Tongue (tissue), 2 donors: ENCODE measurements around the gene AKIRIN1. TPM values are rescaled to one million over a fixed set of nuclear protein-coding genes. Genes with fewer than 3 reads are reported as not detected.
"Not testable (repeated sequence)": the region's sequence is repeated elsewhere in the genome, so short reads cannot be mapped to it uniquely, and the experiment has no call there.

Experiments
- DNase-seq: peaks from one replicate; pipeline ENCODE4 v3.0.0-alpha.2; 2015
- total RNA-seq: library from RNA; depleted of rRNA; stranded (reverse); fragments of >200 nt; gene quantifications from one replicate; pipeline ENCODE4 v1.2.3, GENCODE V29; 2014

Gene AKIRIN1, protein sequence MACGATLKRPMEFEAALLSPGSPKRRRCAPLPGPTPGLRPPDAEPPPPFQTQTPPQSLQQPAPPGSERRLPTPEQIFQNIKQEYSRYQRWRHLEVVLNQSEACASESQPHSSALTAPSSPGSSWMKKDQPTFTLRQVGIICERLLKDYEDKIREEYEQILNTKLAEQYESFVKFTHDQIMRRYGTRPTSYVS
- total RNA-seq = 21.1 TPM

DNA sequence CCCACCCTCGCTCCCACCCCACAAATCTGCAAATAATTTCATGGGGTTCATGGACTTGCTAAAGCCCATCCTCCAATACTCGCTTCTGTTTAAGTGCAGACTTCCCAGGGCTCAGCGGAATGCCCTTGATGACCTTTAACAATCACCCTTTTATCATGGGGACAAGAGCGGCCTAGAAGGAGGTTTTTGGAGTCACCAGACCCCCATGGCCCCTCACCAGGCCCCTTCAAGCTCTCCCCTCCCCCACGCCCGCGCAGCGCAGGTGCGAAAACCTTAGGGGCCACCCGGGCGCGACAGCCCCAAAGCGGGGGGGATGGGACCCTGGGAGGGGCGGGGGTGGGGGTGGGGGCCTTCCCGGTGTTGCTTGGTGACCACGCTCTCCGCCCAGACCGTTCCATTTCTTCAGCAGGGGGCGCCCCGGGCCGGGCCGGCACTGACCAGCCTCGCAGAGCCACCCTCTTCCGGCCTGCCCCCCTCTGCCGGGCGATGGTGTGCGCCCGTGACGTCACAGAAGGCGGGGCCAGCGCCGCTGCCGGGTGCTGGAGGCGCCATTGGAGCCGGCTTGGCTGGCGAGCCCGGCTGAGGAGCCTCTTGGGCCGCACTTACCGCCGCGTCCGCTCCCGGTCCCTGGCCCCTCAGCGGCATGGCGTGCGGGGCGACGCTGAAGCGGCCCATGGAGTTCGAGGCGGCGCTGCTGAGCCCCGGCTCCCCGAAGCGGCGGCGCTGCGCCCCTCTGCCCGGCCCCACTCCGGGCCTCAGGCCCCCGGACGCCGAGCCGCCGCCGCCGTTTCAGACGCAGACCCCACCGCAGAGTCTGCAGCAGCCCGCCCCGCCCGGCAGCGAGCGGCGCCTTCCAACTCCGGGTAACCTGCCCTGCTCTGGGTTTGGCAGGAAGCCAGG is at the start of gene AKIRIN1:
Gene AKIRIN1 (plus strand): TSS at position 539 of the 900 bp plus-strand sequence. CDS start 105 bp downstream, at position 644.
- DNase-seq = peak; percentile 98

DNA sequence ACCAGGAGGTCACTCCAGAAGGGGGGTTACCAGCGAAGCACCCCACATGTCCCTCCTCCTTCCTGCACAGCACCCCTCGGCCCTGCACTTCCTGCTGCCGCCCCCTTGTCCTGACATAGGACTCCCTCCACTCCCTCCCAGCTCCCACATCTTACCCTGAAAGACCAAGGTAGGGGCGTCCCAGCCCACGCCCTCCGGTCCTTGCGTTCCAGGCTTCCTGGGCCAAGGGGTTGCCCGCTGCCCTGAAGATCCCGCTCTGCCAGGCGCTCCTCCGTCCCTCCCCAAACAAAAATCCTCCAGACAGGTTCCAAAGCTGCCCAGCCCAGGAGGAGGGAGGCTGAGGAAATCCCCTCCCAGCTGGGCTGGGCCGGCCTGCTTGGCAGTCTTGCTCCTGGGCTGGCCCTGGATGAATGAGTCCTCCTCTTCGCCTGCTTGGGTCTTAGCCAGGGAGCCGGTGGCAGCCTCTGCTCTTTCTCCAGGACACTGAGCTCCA is 49.5 kb upstream of the AKIRIN1 start, which contains the start of gene RHBDL2:
Gene RHBDL2 (minus strand): TSS at position 304 of the 493 bp plus-strand sequence. CDS start 22,618 bp downstream, outside the sequence.
- peak; percentile 70 for DNase-seq

DNA sequence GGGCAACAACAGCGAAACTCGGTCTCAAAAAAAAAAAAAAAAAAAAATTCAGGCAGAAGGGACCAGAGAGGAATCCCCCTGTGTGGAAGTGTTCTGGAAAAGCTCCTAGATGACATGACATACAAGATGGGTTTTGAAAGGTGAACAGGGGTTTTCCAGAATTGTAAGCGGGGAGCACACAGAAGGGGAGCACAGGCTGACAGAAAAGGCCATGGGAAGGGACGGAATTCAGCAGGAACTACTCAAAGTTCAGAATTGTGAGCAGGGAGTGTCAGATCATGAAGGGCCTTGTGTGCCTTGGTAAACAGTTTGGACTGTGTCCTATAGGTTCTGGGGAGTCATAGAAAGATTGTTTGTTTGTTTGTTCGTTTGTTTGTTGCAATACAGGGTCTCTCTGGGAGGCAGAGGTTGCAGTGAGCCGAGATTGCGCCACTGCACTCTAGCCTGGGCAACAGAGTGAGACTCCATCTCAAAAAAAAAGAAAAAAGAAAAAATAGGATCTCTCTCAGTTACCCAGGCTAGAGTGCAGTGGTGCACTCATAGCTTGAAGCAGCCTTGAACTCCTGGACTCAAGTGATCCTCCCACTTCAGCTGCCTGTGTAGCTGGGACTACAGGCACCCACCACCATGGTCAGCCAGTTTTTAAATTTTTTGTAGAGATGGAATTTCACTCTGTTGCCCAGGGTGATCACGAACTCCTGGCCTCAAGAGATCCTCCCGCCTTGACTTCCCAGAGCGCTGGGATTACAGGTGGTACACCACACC is 48.2 kb upstream of the AKIRIN1 start:
- DNase-seq = no peak

DNA sequence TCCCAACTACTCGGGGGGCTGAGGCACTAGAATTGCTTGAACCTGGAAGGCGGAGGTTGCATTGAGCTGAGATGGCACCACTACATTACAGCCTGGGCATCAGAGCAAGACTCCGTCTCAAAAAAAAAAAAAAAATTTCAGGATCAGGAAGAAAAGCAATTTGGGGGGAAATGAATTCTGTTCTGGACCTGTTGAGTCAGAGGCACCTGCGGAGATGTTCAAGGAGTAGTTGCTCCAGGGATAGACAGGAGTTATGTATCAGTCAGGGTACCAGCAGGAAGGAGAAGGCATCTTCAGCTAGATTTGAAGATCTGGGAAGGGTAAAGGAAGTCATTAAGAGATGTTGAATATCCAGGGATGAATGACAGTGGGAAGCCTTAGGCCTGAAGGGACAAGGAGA is 46.5 kb upstream of the AKIRIN1 start:
- DNase-seq = no peak

DNA sequence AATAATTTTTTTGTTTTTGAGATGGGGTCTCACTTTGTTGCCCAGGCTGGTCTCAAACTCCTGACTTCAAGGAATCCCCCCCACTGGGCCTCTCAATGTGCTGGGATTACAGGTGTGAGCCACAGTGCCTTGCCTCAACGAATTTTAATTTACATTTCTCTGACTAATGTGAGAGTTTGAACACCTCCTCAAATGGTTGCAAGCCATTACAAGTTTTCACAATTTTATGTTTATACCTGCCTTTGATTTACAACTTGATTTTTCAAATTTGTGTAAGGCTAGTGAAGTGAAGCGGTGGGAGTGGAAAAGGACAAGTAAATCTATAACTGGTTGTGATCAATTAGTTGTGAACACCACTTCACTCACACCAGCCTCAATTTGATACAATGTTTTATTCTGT is 40.5 kb upstream of the AKIRIN1 start:
- no peak for DNase-seq

DNA sequence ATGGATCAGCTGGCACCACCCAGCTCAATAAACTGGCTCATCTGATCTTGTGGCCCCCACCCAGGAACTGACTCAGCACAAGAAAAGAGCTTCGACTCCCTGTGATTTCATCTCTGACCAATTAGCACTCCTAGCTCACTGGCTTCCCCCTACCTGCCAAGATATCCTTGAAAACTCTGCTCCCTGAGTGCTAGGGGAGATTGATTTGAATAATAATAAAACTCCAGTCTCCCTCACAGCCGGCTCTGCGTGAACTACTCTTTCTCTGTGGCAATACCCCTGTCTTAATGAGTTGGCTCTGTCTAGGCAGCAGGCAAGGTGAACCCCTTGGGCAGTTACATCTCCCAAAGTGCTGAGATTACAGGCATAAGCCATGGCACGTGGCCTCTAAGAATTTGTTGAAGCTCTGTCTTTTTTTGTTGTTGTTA is 37.6 kb upstream of the AKIRIN1 start:
- no peak for DNase-seq

DNA sequence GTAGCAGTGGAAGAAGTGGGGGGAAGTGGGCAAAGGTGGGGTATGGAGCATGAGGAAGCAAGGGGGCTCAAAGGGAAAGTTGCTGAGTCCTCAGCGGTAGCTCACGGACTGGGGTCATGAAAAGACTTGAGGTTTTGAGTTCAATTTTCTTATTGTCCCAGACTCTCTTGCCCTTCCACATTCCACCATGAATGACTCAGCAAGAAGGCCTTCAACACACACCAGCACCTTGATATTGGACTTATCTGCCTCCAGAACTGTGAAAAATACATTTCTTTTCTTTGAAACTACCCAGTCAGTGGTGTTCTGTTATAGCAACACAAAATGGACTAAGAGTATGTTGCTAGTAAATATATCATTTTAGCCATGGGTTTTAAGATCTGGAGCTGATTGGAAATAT is 32.1 kb upstream of the AKIRIN1 start:
- no peak for DNase-seq

DNA sequence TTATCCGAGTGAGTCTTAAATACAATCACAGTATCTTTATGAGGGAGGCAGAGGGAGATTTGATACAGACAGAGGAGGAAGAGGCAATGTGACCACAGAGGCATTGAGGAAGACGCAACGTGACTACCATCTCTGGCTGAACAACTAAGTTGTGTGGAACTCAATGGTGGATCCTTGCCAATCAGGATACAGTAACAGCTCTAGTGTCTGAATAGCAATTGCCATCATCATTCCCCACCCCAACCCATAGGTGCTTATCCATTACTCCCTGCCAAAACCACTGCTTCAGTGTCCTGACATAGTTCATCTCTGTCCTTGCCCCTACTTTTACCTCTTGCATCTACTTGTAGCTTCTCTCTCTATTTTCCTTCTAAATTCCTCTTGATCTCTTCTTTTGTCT is 29.0 kb upstream of the AKIRIN1 start:
- DNase-seq = no peak

DNA sequence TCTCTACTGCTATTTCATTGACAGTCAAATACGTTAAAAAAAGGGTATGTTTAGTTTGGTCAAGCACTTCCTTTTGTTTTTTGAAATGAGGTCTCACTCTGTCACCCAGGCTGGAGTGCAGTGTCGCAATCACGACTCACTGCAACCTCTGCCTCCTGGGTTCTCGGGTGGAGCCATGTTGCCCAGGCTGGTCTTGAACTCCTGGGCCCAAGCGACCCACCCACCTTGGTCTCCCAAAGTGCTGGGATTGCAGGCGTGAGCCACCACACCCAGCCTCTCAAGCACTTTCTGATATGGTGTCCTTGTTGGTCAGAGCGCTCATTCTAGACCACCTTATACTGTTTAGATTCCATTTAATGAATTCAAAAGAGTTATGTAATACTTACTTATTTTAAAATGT is 28.5 kb upstream of the AKIRIN1 start:
- DNase-seq = no peak

DNA sequence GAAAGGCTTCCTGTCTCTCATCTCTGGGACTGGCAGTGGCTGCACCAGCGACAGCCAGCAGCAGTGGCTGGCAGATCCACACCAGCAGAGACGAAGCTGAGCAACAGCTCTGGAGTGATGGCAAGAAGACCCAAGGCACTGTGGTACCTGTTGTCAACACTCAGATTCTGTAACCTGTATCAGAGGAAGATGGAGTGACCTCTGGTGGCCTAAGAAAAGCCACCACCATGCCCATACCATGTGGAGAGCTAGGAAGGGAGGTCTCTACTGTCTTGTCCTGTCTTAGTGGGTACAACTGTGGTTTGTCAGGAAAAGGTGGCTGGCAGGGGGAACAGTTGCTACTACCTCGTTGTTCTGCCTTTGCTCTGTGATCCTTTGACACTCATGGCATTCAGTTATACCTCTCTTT is 26.9 kb upstream of the AKIRIN1 start:
- DNase-seq = no peak

DNA sequence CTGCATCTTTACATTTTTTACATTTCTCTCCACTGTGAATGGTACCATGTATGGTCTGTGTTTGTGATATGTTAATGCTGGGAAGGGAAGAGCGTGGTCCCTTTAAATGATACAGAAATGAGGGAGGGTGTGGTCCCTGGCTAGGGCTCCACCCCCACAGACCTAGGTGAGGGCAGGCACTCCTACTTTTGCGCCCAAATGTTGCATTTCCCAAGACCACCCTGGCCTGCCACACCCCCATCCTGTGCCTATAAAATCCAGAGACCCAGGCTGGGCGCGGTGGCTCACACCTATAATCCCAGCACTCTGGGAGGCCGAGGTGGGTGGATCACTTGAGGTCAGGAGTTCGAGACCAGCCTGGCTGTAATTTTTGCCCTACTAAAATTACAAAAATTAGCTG is 17.9 kb upstream of the AKIRIN1 start:
- DNase-seq = not testable (repeated sequence)

DNA sequence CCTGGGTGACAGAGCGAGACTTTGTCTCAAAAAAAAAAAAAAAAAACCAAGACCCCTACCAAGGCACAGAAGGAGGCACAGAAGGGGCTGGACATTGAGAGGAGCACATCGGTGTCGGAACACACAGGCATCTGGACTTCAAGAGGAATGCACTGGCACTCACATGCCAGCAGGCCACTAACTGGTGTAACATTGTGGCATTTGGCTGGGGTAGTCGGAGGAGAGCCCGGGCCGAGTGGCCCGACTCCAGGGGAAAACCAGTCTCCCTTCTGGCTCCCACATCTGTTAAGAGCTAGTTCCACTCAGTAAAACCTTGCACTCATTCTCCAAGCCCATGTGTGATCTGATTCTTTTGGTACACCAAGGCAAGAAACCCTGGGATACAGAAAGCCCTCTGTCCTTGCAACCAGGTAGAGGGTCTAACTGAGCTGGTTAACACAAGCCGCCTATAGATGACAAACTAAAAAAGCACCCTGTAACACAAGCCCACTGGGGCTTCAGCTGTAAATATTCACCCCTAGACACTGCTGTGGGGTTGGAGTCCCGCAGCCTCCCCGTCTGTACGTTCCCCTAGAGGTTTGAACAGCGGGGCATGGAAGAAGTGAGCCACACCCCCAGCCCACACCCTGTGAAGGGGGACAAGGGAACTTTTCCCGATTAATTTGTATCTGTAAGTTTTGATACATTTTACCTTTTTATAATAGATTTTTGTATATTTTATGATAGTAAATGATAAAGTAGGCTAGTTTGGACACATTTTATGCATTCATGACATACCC is 17.2 kb upstream of the AKIRIN1 start:
- DNase-seq = no peak

DNA sequence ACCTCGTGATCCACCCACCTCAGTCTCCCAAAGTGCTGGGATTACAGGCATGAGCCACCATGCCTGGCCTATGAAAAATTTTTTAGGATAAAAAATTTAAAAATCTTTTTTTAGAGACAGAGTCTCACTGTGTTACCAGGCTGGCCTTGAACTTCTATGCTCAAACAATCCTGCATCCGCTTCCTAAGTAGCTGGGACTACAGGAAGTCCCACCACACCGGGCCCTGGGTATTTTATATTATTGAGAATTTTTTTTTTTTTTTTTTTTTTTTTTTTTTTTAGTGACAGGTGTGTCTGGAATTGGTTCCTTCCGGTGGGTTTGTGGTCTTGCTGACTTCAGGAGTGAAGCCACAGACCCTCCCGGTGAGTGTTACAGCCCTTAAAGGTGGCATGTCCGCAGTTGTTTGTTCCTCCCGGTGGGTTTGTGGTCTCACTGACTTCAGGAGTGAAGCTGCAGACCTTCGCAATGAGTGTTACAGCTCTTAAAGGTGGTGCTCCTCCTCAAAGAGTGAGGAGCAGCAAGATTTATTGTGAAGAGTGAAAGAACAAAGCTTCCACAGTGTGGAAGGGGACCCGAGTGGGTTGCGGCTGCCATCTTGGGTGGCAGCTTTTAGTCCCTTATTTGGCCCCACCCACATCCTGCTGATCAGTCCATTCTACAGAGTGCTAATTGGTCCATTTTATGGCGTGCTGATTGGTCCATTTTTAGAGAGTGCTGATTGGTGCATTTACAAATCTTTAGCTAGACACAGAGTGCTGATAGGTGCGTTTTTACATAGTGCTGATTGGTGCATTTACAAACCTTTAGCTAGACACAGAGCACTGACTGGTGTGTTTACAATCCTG is 13.5 kb upstream of the AKIRIN1 start:
- not testable (repeated sequence) for DNase-seq

DNA sequence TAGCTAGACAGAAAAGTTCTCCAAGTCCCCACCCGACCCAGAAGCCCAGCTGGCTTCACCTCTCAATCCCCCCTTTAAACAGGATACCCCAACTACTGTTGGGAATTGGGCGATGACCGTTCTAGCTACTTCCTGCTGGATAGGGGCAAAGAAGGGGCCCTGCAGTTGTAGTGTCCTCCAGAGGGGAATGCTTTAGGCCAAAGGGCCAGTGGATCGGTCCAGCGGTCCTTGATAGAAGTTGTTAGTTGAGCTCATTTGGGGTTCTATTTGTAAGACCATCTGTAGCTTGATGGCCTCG is 12.9 kb upstream of the AKIRIN1 start:
- DNase-seq = not testable (repeated sequence)

DNA sequence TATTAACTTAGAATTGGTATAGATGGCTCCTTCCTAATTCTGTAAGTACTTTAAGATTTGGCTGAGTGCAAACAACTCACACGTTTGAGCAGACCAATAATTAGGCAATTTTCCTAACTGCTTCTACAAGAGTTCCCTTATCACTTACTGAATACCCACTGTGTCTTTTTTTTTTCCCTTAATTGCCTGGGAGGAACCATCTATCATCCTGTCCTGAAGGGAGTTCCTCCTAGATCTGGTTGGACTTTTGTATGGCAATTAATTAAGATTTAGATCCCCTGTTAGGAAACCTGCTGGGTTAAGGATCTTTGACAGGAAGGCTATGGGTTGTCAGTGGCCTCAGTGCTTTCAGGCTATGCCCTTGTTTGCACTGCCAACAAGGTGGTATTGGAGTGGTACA is 11.7 kb upstream of the AKIRIN1 start:
- not testable (repeated sequence) for DNase-seq

DNA sequence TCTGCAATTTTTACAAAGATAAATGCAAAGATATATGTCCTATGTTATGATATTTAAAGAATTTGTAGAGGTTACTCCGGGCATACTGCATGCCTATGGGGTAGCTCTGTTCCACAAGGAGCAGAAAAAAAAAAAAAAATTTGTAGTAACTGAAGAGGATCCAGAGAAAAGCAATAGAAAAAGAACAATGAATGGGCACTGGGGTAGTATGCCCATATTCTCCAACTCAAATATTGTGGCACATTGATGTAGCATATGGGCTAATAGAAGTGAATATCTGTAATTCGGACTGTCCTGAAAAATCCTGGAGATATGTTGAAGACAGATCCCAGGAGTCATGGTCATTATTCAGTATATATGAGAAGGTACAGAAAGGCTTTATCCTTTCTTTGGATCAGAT is 1.1 kb upstream of the AKIRIN1 start:
- no peak for DNase-seq

DNA sequence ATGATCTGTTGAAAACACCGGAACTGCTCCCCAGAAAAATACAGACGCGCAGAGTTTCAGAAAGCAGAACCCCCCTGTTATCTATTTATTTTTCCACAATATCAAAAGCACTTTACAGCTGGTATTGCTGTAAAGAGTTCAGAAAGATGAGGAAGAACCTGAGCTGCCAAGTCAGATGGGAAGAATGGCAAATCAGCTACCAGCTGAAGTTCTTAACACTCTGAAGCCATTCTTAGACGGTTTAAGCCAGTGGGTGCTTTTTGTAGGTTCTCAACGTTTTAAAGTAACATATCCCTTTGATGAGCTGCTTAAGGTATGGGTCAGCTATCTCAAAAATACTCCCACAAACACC is 714 bp upstream of the AKIRIN1 start:
- peak; percentile 39 for DNase-seq

DNA sequence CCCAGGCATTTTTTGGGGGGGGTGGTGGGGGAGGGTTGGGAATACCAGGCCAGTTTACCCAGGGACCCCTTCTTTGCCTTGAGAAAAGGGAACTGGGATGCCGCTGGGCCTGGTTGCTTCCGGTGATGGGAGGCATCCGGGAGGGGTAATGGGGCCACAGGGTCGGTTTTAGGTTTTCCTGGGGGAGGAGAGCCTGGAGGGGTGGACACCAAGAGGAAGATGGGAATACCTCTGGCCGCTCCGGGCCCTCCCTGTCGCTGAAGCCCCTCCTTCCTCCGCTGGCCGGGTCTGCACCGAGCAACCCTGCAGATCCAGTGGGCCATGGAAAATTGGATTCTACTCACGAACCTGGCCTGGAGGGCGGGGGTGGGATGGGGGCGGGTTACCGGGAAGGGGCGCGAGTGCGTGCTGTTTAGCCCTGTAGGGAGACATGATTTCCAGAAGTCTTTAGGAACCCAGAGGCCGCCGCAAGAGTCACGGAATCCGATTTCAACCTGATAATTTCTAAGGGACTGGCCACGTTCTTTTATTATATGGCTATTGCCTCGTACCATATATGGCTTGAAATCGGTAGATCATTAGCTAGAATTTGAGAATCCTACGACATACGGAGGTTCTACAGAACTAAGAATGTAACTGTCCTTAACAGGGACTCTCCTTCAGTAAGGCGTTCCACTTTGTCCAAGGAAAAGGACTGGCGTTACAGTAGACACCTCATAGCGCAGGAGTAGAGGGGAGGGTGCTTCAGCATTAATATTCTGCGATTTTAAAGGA is 749 bp downstream of the AKIRIN1 start:
- DNase-seq = peak; percentile 73

DNA sequence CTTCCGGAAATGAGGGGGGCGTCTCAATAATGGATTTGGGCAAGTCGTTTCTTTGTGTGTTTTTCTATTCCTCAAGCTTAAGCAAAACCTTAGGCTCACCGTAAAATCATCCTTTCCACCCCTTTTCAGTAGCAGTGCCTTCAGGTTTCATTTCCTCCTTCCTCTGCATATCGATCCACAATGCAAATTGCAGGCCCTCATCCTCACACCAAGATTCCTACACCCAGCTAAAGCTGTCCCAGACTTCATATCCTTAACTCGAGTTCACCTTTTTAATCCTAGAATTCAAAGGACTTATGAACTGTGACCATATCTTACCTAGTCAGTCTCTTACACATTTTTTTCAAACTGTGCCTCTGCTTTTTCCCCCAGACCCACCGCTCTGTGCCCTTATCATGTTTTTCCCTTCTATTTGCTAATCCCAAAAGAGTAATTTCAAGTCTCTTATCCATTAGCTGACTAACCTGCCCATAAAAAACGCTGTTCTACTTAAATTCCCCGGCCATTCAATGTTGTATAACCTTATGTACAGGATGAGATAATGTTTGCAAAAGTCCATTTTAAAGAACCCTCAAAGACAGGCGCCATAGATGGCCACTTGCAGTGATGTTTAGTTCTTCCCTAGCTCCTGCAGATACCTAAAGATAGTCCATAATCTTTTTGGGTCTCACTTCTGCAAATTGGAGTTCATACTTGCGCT is 1.5 kb downstream of the AKIRIN1 start:
- DNase-seq = no peak

DNA sequence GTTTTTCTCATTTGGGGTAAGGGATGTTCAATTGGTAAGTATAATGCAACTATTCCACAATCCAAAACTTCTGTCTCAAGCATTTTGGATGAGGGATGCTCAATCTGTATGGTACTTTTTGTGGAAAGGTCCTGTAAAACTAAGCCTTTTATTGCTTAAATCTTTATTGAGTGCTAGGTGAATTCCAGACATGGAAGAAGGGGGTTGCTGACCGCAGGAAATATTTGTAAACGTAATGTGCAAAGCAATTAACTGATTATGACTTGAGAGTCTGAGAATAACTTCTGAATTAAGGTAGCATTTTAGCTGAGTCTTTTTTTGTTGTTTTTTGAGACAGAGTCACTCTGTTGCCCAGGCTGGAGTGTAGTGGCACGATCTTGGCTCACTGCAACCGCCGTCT is 3.1 kb downstream of the AKIRIN1 start:
- DNase-seq = no peak
